Measurements from ENCODE around the gene PACSIN1.

PACSIN1 gene

GRCh38 chr6:34425498-34426410, 40.1 kb upstream of the PACSIN1 start, which contains the start of gene RPS10:
RPS10 (minus strand) TSS chr6:34426069; CDS start chr6:34425221, 848 bp downstream.
- peak within 1 kb of the TSS; percentile 99 for H3K4me3 ChIP-seq (ENCODE audit: low read length)
- peak; percentile 90 for DNase-seq (ENCODE audit: low read depth)
- TF ChIP-seq CTCF (IDR thresholded peaks at IDR 0.05; ENCODE audit: insufficient read depth, low read depth, low read length, missing control alignments), result no peak

- no peak overlapping the region for H3K4me3 ChIP-seq (ENCODE audit: low read length)
- TF ChIP-seq CTCF (IDR thresholded peaks at IDR 0.05; ENCODE audit: insufficient read depth, low read depth, low read length, missing control alignments), result no peak
- no peak for DNase-seq (ENCODE audit: low read depth)
Observed at GRCh38 chr6:34435916-34436315, 30.0 kb upstream of the PACSIN1 start.

- no peak for TF ChIP-seq CTCF (IDR thresholded peaks at IDR 0.05; ENCODE audit: insufficient read depth, low read depth, low read length, missing control alignments)
- H3K4me3 ChIP-seq (ENCODE audit: low read length), result no peak overlapping the region
- DNase-seq (ENCODE audit: low read depth), result no peak
Observed at GRCh38 chr6:34436803-34437643, 28.9 kb upstream of the PACSIN1 start.

- no peak for DNase-seq (ENCODE audit: low read depth)
- TF ChIP-seq CTCF (IDR thresholded peaks at IDR 0.05; ENCODE audit: insufficient read depth, low read depth, low read length, missing control alignments), result no peak
- no peak overlapping the region for H3K4me3 ChIP-seq (ENCODE audit: low read length)
Observed at GRCh38 chr6:34437644-34437970, 28.3 kb upstream of the PACSIN1 start.

- TF ChIP-seq CTCF (IDR thresholded peaks at IDR 0.05; ENCODE audit: insufficient read depth, low read depth, low read length, missing control alignments), result no peak
- DNase-seq (ENCODE audit: low read depth), result no peak
- H3K4me3 ChIP-seq (ENCODE audit: low read length), result no peak overlapping the region
Observed at GRCh38 chr6:34438705-34439104, 27.2 kb upstream of the PACSIN1 start.

GRCh38 chr6:34439442-34439841, 26.4 kb upstream of the PACSIN1 start:
- no peak for TF ChIP-seq CTCF (IDR thresholded peaks at IDR 0.05; ENCODE audit: insufficient read depth, low read depth, low read length, missing control alignments)
- no peak for DNase-seq (ENCODE audit: low read depth)
- H3K4me3 ChIP-seq (ENCODE audit: low read length), result no peak overlapping the region
